HepG2 (cell line): ENCODE data around the gene EXOC6B. TPM values are rescaled to one million over a fixed set of nuclear protein-coding genes. Genes with fewer than 3 reads are reported as not detected.

ENCODE experiments used
- ATAC-seq: fragments of 200-7000 bp; cut with Tn5 transposase; 3 replicates; pipeline ENCODE4 v1.9.1; 2020; ENCODE audit warnings: mild to moderate bottlenecking, moderate library complexity
- BruUV-seq: library from RNA; stranded (reverse); fragments of 400-500 nt; replicated peaks from 2 replicates; lab custom pipeline; 2021; lab: Mats Ljungman, UMichigan
- CTCF ChIA-PET: fragments of 300-600 bp; formaldehyde crosslinking; extraction: SDS; loops from one replicate; lab custom pipeline; 2021; ENCODE audit warnings: low total read pairs, inconsistent platforms, low intra/inter-chr PET ratio; lab: Yijun Ruan, JAX
- POLR2A ChIA-PET: fragments of 350-600 bp; sonication (Branson Sonifier 250); formaldehyde crosslinking; loops from one replicate; lab custom pipeline; 2020; ENCODE audit warnings: antibody characterized with exemption, inconsistent platforms; lab: Yijun Ruan, JAX
- DNase-seq: peaks from one replicate; pipeline ENCODE4 v3.0.0-alpha.2; 2015; ENCODE audit warnings: low spot score
- FAIRE-seq: peaks from 3 replicates; lab custom pipeline; 2011; peaks lifted over from hg19 to GRCh38; lab: Jason Lieb, UNC
- H2AFZ ChIP-seq: one replicate; pipeline ENCODE4 v1.6.1; 2011; ENCODE audit warnings: low read length, inconsistent platforms
- H3K27ac ChIP-seq: fragments of 300-600 bp; 3 replicates; pipeline ENCODE4 v1.8.0; 2011; ENCODE audit warnings: mixed run types, mild to moderate bottlenecking, mixed read lengths, low read length, inconsistent platforms; ENCODE audit not compliant: insufficient read depth; ENCODE audit errors: extremely low read length
- H3K27me3 ChIP-seq, 2 experiments: fragments of 200-600 bp in 1 of 2; 2 replicates in 1 of 2; 3 replicates in 1 of 2; pipeline versions ENCODE4 v1.6.0 to v1.8.0; 2011; ENCODE audit warnings: low read length in 2 of 2, mild to moderate bottlenecking in 2 of 2, moderate library complexity in 2 of 2, inconsistent platforms in 1 of 2; ENCODE audit not compliant: insufficient read depth in 2 of 2, control insufficient read depth in 1 of 2
- H3K36me3 ChIP-seq, 2 experiments: fragments of 200-600 bp in 1 of 2; replicated peaks in 1 of 2; 2 replicates in 1 of 2; 3 replicates in 1 of 2; pipeline versions ENCODE4 v1.5.1 to v1.8.0; 2011; ENCODE audit warnings: low read length in 2 of 2, inconsistent platforms in 1 of 2; ENCODE audit not compliant: insufficient read depth in 2 of 2, control insufficient read depth in 1 of 2
- H3K4me1 ChIP-seq: 2 replicates; pipeline ENCODE4 v1.5.1; 2012; ENCODE audit warnings: low read length, inconsistent platforms; ENCODE audit not compliant: insufficient read depth
- H3K4me2 ChIP-seq: 2 replicates; pipeline ENCODE4 v1.6.0; 2011; ENCODE audit warnings: low read depth, low read length, inconsistent platforms
- H3K4me3 ChIP-seq, 3 experiments: fragments of 200-600 bp in 1 of 3; sonication (generic), shearing (Covaris generic) in 1 of 3; replicated peaks in 1 of 3; 2 replicates each; pipeline ENCODE4 v1.5.1; 2011 to 2016; ENCODE audit warnings: low read length in 3 of 3, inconsistent platforms in 2 of 3, low read depth in 2 of 3, mild to moderate bottlenecking in 2 of 3, control low read depth in 1 of 3, mixed read lengths in 1 of 3; ENCODE audit not compliant: insufficient read depth in 1 of 3
- H3K79me2 ChIP-seq: one replicate; pipeline ENCODE4 v1.6.1; 2011; ENCODE audit warnings: low read length, inconsistent platforms; ENCODE audit not compliant: insufficient read depth
- H3K9ac ChIP-seq: 2 replicates; pipeline ENCODE4 v1.6.0; 2011; ENCODE audit warnings: mild to moderate bottlenecking, low read depth, low read length, inconsistent platforms; ENCODE audit not compliant: insufficient read depth
- H3K9me3 ChIP-seq: 2 replicates; pipeline ENCODE4 v1.5.1; 2012; ENCODE audit warnings: mild to moderate bottlenecking, low read length
- H4K20me1 ChIP-seq: 2 replicates; pipeline ENCODE4 v1.6.0; 2011; ENCODE audit warnings: inconsistent platforms, mild to moderate bottlenecking, low read length, moderate library complexity; ENCODE audit not compliant: insufficient read depth
- CBX2 ChIP-seq, 2 experiments: fragments of 200-600 bp in 1 of 2; sonication (generic); formaldehyde crosslinking in 1 of 2; IDR thresholded peaks; 2 replicates each; pipeline versions ENCODE4 v1.7.0 to v1.8.1; 2018 to 2022; ENCODE audit warnings: low read depth in 2 of 2, low read length in 1 of 2, mild to moderate bottlenecking in 1 of 2, missing genetic modification reagents in 1 of 2
- CSRNP1 ChIP-seq: sonication (generic); formaldehyde crosslinking; IDR thresholded peaks from 2 replicates; pipeline ENCODE4 v1.8.1; 2023; ENCODE audit warnings: mild to moderate bottlenecking, missing genetic modification reagents
- FUBP1 ChIP-seq: sonication (generic); formaldehyde crosslinking; IDR thresholded peaks from 2 replicates; pipeline ENCODE4 v1.5.1; 2020; ENCODE audit warnings: missing genetic modification reagents, mild to moderate bottlenecking, borderline replicate concordance
- NCOA2 ChIP-seq: sonication (generic); formaldehyde crosslinking; IDR thresholded peaks from 2 replicates; pipeline ENCODE4 v1.8.0; 2022; ENCODE audit warnings: inconsistent platforms
- NFE2 ChIP-seq: sonication (generic); formaldehyde crosslinking; IDR thresholded peaks from 2 replicates; pipeline ENCODE4 v1.4.0; 2020; ENCODE audit warnings: missing genetic modification reagents
- NFRKB ChIP-seq: fragments of 450-650 bp; IDR thresholded peaks from 2 replicates; pipeline ENCODE4 v1.6.1; 2017
- ZNF3 ChIP-seq: IDR thresholded peaks from 2 replicates; pipeline ENCODE4 v1.7.0; 2017; ENCODE audit warnings: inconsistent platforms
- ZNF556 ChIP-seq: sonication (generic); formaldehyde crosslinking; IDR thresholded peaks from 2 replicates; pipeline ENCODE4 v1.4.0; 2020; ENCODE audit warnings: mild to moderate bottlenecking, missing genetic modification reagents, borderline replicate concordance
- ZNF597 ChIP-seq: sonication (generic); formaldehyde crosslinking; IDR thresholded peaks from 2 replicates; pipeline ENCODE4 v1.5.0; 2020; ENCODE audit warnings: missing genetic modification reagents
- ZNF607 ChIP-seq: sonication (generic); formaldehyde crosslinking; IDR thresholded peaks from 2 replicates; pipeline ENCODE4 v1.5.1; 2020; ENCODE audit warnings: missing genetic modification reagents, mild to moderate bottlenecking, borderline replicate concordance
- ZNF660 ChIP-seq: sonication (generic); formaldehyde crosslinking; IDR thresholded peaks from 2 replicates; pipeline ENCODE4 v1.5.1; 2020; ENCODE audit warnings: mild to moderate bottlenecking, low read depth, missing genetic modification reagents, borderline replicate concordance
- ZNF841 ChIP-seq: sonication (generic); formaldehyde crosslinking; IDR thresholded peaks from 2 replicates; pipeline ENCODE4 v1.8.1; 2023; ENCODE audit warnings: missing genetic modification reagents, borderline replicate concordance
- WGBS: methylation state at CpG from one replicate; pipeline ENCODE4 v1.1.6; 2017; ENCODE audit warnings: low lambda C conversion rate; 5-methylcytosine and 5-hydroxymethylcytosine counted together
- in situ Hi-C: cut with HindIII; loops from 2 replicates; pipeline ENCODE4 v1.10.0; 2017; ENCODE audit warnings: low pct_unique_long_range_greater_than_20kb; ENCODE audit not compliant: extremely low pct_ligation_motif_present
- intact Hi-C: fragments of 100-400 bp; cut with micrococcal nuclease; formaldehyde crosslinking; loops from one replicate; pipeline ENCODE4 v1.10.0; 2022; ENCODE audit not compliant: unreplicated experiment
- polyA plus RNA-seq, 8 experiments: library from polyadenylated mRNA; depleted of rRNA in 3 of 8; stranded (reverse) in 7 of 8; unstranded in 1 of 8; fragments of >200 nt; fragmentation: Illumina TruSeq in 4 of 8; extraction: Trizol in 4 of 8; gene quantifications; 2 replicates each; pipeline versions ENCODE4 v1.2.1 to v1.2.3, GENCODE V29; 2011 to 2016; ENCODE audit warnings: low read depth in 4 of 8, missing spikeins in 1 of 8, mixed read lengths in 1 of 8; ENCODE audit not compliant: insufficient read depth in 1 of 8
- total RNA-seq, 5 experiments: library from RNA; depleted of rRNA; stranded (reverse); fragments of >200 nt; fragmentation: Illumina TruSeq; extraction: Trizol; gene quantifications; 2 replicates each; pipeline ENCODE4 v1.2.3, GENCODE V29; 2016; ENCODE audit warnings: low read depth in 1 of 5

The EXOC6B gene
- total and polyA plus RNA-seq, 2 of the 13 experiments (the other 11 are each of a cell fraction or from before 2014, with no cell fraction given), result 9.1 to 15.9 TPM

GRCh38 chr2:72512376-72512775 lies 313.5 kb downstream of the EXOC6B start:
- Histone ChIP-seq H3K9ac (no peak overlapping the region), H3K4me2 (no peak overlapping the region), H2AFZ (no peak overlapping the region), H3K9me3 (no peaks in the 10 kb centered on the region), H3K36me3 (no peaks in the 10 kb centered on the region), H3K4me3 (no peak overlapping the region), H3K27ac (no peak overlapping the region), H4K20me1 (no peaks in the 10 kb centered on the region), H3K27me3 (no peaks in the 10 kb centered on the region; a peak in 1 of 5 replicates), H3K79me2 (no peaks in the 10 kb centered on the region), H3K4me1 (peaks cover 4% of the 10 kb centered on the region)
- WGBS, result 93% methylated on average over 1 of the region's 1 CpG
- in situ Hi-C loops, result no loop called here
- intact Hi-C loops, result no loop called here
- DNase-seq (no peak), ATAC-seq (no peak), FAIRE-seq (no peak)
- no TSS peak for BruUV-seq
- CTCF ChIA-PET, result no interaction called here
- POLR2A ChIA-PET, result no interaction called here
- TF ChIP-seq ZNF597 (CRISPR knock-in tag) (no peak), ZNF3 (no peak), CSRNP1 (CRISPR knock-in tag) (no peak), CBX2 (IDR thresholded peaks at IDR 0.05; ENCODE audit: low read depth, low read length) (no peak), CBX2 (CRISPR knock-in tag; IDR thresholded peaks at IDR 0.05; ENCODE audit: low read depth) (no peak), ZNF556 (CRISPR knock-in tag) (no peak), FUBP1 (CRISPR knock-in tag) (no peak), ZNF607 (CRISPR knock-in tag) (no peak), ZNF841 (CRISPR knock-in tag) (no peak), NCOA2 (CRISPR knock-in tag) (no peak), NFE2 (CRISPR knock-in tag) (no peak), NFRKB (no peak), ZNF660 (CRISPR knock-in tag) (no peak)
